ENCODE results near the gene PLEKHS1. TPM values are rescaled to one million over a fixed set of nuclear protein-coding genes. Genes with fewer than 3 reads are reported as not detected.
A peak's percentile ranks its signal among the peaks of the same experiment; 100 is the strongest.

PLEKHS1 gene
- total RNA-seq, result under 1 TPM in 1 of 4 donors, not detected in 3; 0.14 TPM

DNA sequence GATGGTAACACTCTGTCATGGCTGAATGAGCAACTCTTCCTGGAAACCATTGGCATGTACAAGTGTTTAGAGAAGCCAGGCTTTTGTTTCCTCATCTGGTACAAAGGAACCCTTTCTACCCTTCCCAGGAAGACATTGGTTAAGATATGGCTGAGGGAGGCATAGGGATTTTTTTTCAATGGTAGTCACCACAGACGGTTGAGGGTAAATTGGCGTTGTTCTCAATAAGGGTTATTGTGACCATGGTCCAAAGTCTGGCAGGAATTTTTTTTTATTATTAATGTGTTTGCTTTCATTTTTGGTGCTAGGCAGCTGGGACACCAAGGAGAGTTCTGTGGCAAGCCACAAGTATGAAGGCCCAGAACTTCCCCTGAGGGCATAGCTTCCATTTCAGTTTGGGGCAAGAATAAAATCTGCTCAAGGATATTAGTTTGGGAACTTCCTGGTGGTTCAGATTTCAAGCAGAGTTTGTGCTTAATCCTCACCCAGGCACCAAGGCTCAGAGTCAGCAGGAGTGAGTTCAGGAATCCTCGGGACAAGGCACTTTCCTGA is at the start of gene PLEKHS1:
PLEKHS1 (plus strand) TSS at position 502 of the 552 bp plus-strand sequence. CDS start 3,596 bp downstream, outside the sequence.
- H3K4me1 ChIP-seq, result no peaks in the 10 kb centered on the region
- DNase-seq, result no peak
- TF ChIP-seq, protein P1, sequence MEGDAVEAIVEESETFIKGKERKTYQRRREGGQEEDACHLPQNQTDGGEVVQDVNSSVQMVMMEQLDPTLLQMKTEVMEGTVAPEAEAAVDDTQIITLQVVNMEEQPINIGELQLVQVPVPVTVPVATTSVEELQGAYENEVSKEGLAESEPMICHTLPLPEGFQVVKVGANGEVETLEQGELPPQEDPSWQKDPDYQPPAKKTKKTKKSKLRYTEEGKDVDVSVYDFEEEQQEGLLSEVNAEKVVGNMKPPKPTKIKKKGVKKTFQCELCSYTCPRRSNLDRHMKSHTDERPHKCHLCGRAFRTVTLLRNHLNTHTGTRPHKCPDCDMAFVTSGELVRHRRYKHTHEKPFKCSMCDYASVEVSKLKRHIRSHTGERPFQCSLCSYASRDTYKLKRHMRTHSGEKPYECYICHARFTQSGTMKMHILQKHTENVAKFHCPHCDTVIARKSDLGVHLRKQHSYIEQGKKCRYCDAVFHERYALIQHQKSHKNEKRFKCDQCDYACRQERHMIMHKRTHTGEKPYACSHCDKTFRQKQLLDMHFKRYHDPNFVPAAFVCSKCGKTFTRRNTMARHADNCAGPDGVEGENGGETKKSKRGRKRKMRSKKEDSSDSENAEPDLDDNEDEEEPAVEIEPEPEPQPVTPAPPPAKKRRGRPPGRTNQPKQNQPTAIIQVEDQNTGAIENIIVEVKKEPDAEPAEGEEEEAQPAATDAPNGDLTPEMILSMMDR (IDR thresholded peaks at IDR 0.05), result no peak
- TF ChIP-seq POLR2A (IDR thresholded peaks at IDR 0.05), result no peak
- no peak within 1 kb of the TSS for H3K27ac ChIP-seq
- H3K27me3 ChIP-seq, result no peaks in the 10 kb centered on the region
- no peaks in the 10 kb centered on the region for H3K9me3 ChIP-seq
- H3K4me3 ChIP-seq, result no peak within 1 kb of the TSS
- intact Hi-C loops (cut with DNase I; ENCODE audit: low total_unique reads), result no loop called here
- no peaks in the 10 kb centered on the region for H3K36me3 ChIP-seq

DNA sequence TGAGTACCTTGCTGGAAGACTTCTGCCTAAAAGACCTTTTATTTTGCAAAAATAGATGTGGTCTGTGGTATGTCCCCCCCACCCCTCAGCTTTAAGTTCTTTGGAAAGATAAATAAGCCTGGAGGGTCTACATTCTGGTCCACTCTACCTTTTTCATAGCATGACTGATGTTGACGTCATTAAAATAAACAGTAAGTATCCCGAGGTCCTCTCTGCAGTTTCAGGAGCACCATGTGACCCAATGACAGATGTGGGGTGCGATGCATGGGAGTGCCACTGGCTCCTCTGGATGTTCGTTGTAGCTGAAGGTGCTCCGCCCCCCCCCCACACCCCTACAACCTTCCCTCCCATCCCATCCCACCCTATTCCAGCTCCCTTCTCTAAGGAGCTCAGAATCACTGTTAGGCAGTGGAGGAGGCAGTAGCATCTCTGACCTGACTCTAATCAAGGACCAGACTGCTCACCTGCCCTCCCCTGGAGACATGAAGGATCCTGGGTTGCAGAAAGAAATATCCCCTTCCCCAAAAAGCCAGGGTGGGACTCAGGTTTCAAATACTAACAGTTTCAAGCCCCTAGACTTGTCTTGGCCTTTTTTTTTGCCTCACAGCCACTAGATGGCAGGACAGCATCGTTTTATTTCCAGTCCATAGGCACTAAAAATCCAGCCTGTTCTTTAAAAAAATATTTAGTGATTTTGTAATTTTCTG is 46.7 kb upstream of the PLEKHS1 start:
- Histone ChIP-seq H3K27me3 (no peaks in the 10 kb centered on the region), H3K4me3 (no peak overlapping the region), H3K9me3 (no peaks in the 10 kb centered on the region), H3K36me3 (no peaks in the 10 kb centered on the region), H3K27ac (no peak overlapping the region), H3K4me1 (no peaks in the 10 kb centered on the region)
- intact Hi-C loops (cut with DNase I; ENCODE audit: low total_unique reads), result no loop called here
- TF ChIP-seq, protein P1 (IDR thresholded peaks at IDR 0.05), result peak in 3 of 4 experiments; percentile 17 to 39 (median 37)
- no peak for TF ChIP-seq POLR2A (IDR thresholded peaks at IDR 0.05)
- no peak for DNase-seq

DNA sequence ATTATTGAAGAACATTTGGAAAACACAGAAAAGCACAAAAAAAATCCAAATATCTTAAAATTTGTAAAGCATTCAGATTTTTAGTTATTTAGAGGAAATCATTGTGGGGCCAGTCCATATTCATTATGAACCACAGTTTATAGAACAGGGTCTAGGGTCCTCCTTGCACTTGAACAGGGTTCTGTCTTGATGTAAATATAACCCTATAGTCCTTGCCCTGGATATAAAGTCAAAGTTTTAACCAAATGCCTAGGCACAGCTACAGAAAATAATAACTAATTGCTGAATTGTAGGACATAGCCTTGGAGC is 46.2 kb upstream of the PLEKHS1 start:
- H3K4me3 ChIP-seq, result no peak overlapping the region

DNA sequence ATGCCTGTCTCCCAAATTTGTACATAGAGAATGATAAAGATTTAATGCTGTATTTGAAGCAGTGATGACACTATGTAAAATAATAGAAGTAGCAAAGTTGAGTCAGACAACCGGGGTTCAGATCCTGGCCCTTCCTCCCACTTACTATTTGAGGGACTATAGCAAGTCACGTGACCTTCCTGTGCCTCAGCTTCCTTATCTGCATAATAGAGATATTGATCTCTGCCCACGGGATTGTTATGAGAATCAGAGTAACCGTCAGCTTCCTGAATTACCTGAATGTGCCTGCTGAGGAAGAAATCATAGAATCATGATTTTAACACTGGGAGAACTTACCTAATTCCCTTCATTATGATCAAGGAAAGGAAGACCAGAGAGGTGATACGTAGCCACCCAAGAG is 44.9 kb upstream of the PLEKHS1 start:
- intact Hi-C loops (cut with DNase I; ENCODE audit: low total_unique reads), result no loop called here
- no peaks in the 10 kb centered on the region for H3K27me3 ChIP-seq
- H3K27ac ChIP-seq, result no peak overlapping the region
- no peak for DNase-seq
- H3K9me3 ChIP-seq, result no peaks in the 10 kb centered on the region
- no peaks in the 10 kb centered on the region for H3K36me3 ChIP-seq
- no peak for TF ChIP-seq POLR2A (IDR thresholded peaks at IDR 0.05)
- TF ChIP-seq, protein P1 (IDR thresholded peaks at IDR 0.05), result no peak
- H3K4me1 ChIP-seq, result no peaks in the 10 kb centered on the region
- no peak overlapping the region for H3K4me3 ChIP-seq

More for the DNA sequence above, 46.2 kb upstream of the PLEKHS1 start:
- no peaks in the 10 kb centered on the region for H3K9me3 ChIP-seq
- no peaks in the 10 kb centered on the region for H3K27me3 ChIP-seq
- no peaks in the 10 kb centered on the region for H3K4me1 ChIP-seq
- intact Hi-C loops (cut with DNase I; ENCODE audit: low total_unique reads), result no loop called here
- H3K36me3 ChIP-seq, result no peaks in the 10 kb centered on the region
- H3K27ac ChIP-seq, result no peak overlapping the region
- no peak for DNase-seq
- TF ChIP-seq, protein P1 (IDR thresholded peaks at IDR 0.05), result no peak
- TF ChIP-seq POLR2A (IDR thresholded peaks at IDR 0.05), result no peak

DNA sequence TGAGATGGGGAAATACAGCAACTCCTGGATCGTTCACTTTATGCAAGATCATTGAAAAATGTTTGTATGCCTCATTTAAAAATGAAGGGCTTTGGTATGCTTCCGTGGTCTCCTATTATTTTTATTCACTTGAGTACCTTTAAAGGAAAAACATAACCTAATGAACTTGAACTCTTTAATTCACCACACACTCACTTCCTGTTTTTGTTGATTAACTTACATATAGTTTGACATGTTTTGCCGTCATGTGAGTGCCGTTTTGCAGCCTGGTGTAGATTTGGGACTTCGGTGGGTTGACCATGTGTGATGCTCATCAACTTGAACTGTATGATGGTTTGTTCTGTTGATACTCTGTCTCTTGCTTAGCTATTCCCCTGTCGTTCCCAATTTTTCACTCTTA is 42.8 kb upstream of the PLEKHS1 start:
- Histone ChIP-seq H3K27me3 (no peaks in the 10 kb centered on the region), H3K9me3 (no peaks in the 10 kb centered on the region), H3K36me3 (no peaks in the 10 kb centered on the region), H3K4me3 (no peak overlapping the region), H3K4me1 (no peaks in the 10 kb centered on the region), H3K27ac (no peak overlapping the region)
- no peak for DNase-seq
- TF ChIP-seq POLR2A (IDR thresholded peaks at IDR 0.05), result no peak
- TF ChIP-seq, protein P1 (IDR thresholded peaks at IDR 0.05), result no peak
- intact Hi-C loops (cut with DNase I; ENCODE audit: low total_unique reads), result no loop called here

All from uterus (tissue), 4 donors.